ENCODE data around the gene NRAP. TPM values are rescaled to one million over a fixed set of nuclear protein-coding genes. Genes with fewer than 3 reads are reported as not detected.

Gene NRAP
- total and polyA plus RNA-seq, 2 of the 8 experiments (the other 6 are each of a cell fraction or from before 2014, with no cell fraction given), result not detected

DNA sequence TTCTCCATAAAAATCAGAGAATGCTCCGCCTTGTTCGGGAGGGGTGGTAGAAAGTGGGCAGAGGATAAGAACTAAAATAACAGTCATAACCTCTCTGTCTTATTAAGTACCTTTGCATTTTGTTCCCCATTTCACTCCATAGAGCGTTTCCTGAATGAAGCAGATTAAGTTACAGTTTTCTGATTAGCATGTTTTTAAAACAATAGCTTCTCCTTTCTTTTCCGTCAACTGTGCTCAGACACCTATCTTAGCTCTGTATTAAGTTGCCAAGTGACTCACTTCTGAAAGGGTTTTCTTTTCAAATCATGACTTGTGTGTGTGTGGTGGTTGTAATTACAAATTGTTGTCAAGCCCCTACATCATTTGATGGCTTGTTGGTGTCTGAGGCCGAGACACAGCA is 109.6 kb downstream of the NRAP start:
- H3K4me2 ChIP-seq (ENCODE audit: insufficient read depth in 1 of 2, low read depth in 2 of 2, low read length in 2 of 2), result no peak overlapping the region
- no peak overlapping the region for H2AK5ac ChIP-seq (ENCODE audit: low read depth, low read length)
- peaks cover 59 to 77% (median 71%) of the 10 kb centered on the region in 4 experiments for H3K27me3 ChIP-seq (replicated peaks in 1 of 4; ENCODE audit: control insufficient read depth in 3 of 4, extremely low read depth in 1 of 4, insufficient read depth in 3 of 4, low read length in 3 of 4)
- DNase-seq (ENCODE audit: low read depth in 1 of 2, low spot score in 2 of 2) (no peak), FAIRE-seq (no peak)
- no peak overlapping the region for H2BK12ac ChIP-seq (ENCODE audit: low read depth, low read length)
- H3K4me3 ChIP-seq (ENCODE audit: extremely low read depth in 1 of 4, insufficient read depth in 2 of 4, low read depth in 3 of 4, low read length in 4 of 4), result no peak overlapping the region
- no peak overlapping the region for H3K27ac ChIP-seq (ENCODE audit: low read depth, low read length)
- no peak overlapping the region for H3K9ac ChIP-seq (replicated peaks in 1 of 4; ENCODE audit: extremely low read depth in 1 of 4, low read depth in 3 of 4, low read length in 3 of 4)
- CTCF ChIA-PET (ENCODE audit: partially characterized antibody), result interaction anchor here (0.7 to 3.0 kb wide), 3 partner anchors 9 to 32 kb away, joined by 3 to 18 read pairs (median 12); no protein-coding TSS in a partner anchor
- H3K79me2 ChIP-seq (ENCODE audit: control insufficient read depth in 1 of 2, insufficient read depth in 2 of 2, low read length in 2 of 2), result no peaks in the 10 kb centered on the region
- H2BK120ac ChIP-seq (replicated peaks; ENCODE audit: low read depth, low read length), result no peak overlapping the region
- H4K20me1 ChIP-seq (replicated peaks in 1 of 2; ENCODE audit: control insufficient read depth in 1 of 2, insufficient read depth in 2 of 2, low read length in 2 of 2), result peaks cover 3 to 11% of the 10 kb centered on the region in 2 experiments
- H3K23ac ChIP-seq (ENCODE audit: insufficient read length), result no peak overlapping the region
- no peak overlapping the region for H2AFZ ChIP-seq (ENCODE audit: low read length)
- H4K8ac ChIP-seq (ENCODE audit: extremely low read depth, insufficient read depth, low read length), result no peak overlapping the region
- H3K56ac ChIP-seq (replicated peaks; ENCODE audit: insufficient read length, low read depth, low read length), result no peak overlapping the region
- H3K79me1 ChIP-seq (ENCODE audit: low read depth, low read length), result no peaks in the 10 kb centered on the region
- no peak overlapping the region for H3K4ac ChIP-seq (replicated peaks; ENCODE audit: insufficient read length, low read depth, low read length)
- TF ChIP-seq, protein P1, sequence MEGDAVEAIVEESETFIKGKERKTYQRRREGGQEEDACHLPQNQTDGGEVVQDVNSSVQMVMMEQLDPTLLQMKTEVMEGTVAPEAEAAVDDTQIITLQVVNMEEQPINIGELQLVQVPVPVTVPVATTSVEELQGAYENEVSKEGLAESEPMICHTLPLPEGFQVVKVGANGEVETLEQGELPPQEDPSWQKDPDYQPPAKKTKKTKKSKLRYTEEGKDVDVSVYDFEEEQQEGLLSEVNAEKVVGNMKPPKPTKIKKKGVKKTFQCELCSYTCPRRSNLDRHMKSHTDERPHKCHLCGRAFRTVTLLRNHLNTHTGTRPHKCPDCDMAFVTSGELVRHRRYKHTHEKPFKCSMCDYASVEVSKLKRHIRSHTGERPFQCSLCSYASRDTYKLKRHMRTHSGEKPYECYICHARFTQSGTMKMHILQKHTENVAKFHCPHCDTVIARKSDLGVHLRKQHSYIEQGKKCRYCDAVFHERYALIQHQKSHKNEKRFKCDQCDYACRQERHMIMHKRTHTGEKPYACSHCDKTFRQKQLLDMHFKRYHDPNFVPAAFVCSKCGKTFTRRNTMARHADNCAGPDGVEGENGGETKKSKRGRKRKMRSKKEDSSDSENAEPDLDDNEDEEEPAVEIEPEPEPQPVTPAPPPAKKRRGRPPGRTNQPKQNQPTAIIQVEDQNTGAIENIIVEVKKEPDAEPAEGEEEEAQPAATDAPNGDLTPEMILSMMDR (IDR thresholded peaks at IDR 0.05; ENCODE audit: control extremely low read depth in 1 of 3, insufficient read depth in 1 of 3, low read depth in 1 of 3, low read length in 3 of 3), result no peak
- TF ChIP-seq NRF1 (IDR thresholded peaks at IDR 0.05; ENCODE audit: low read depth, low read length) (no peak), SIN3A (conservative IDR thresholded peaks at IDR 0.05 in 1 of 2, IDR thresholded peaks at IDR 0.05 in 1 of 2; ENCODE audit: low read depth in 1 of 2, low read length in 2 of 2) (no peak)
- H4K5ac ChIP-seq (ENCODE audit: insufficient read length, low read depth, low read length), result no peak overlapping the region
- H2BK15ac ChIP-seq (ENCODE audit: low read length), result no peak overlapping the region
- no peaks in the 10 kb centered on the region for H3K9me3 ChIP-seq (ENCODE audit: insufficient read depth in 2 of 2, low read depth in 1 of 2, low read length in 1 of 2)
- no peak overlapping the region for H3K18ac ChIP-seq (ENCODE audit: extremely low read depth, low read length)
- no peak overlapping the region for H4K91ac ChIP-seq (replicated peaks; ENCODE audit: insufficient read length, low read length)
- peaks cover 0 to 13% (median 10%) of the 10 kb centered on the region in 4 experiments; a peak in 6 of 7 replicates for H3K4me1 ChIP-seq (replicated peaks in 1 of 4; ENCODE audit: control insufficient read depth in 3 of 4, insufficient read depth in 4 of 4, low read length in 3 of 4)
- 74% methylated on average over 5 of the region's 5 CpGs; no CpG with 5 or more reads in 1 of the 2 experiments for WGBS, 2 experiments (ENCODE audit: extremely low coverage in 1 of 2, insufficient coverage in 1 of 2, insufficient read length in 1 of 2, insufficient replicate concordance in 2 of 2, low coverage in 1 of 2, low lambda C conversion rate in 2 of 2, missing lambda C conversion rate in 1 of 2)
- POLR2A ChIA-PET (ENCODE audit: partially characterized antibody), result no interaction called here
- no peak overlapping the region for H2BK5ac ChIP-seq (ENCODE audit: low read depth, low read length)
- no peaks in the 10 kb centered on the region for H3K36me3 ChIP-seq (ENCODE audit: control insufficient read depth in 2 of 4, insufficient read depth in 4 of 4, low read length in 3 of 4)
- no peak overlapping the region for H2BK20ac ChIP-seq (ENCODE audit: low read length)
- H3K23me2 ChIP-seq (ENCODE audit: low read depth, low read length), result no peaks in the 10 kb centered on the region
- H3K14ac ChIP-seq (ENCODE audit: insufficient read length), result no peak overlapping the region
